GM23248 (cell line): ENCODE results near the gene CDK12.

Experiments used
- EZH2 ChIP-seq: fragments of 200-600 bp; sonication (generic); IDR thresholded peaks from 2 replicates; pipeline ENCODE4 v1.6.1; 2018; ENCODE audit warnings: antibody characterized with exemption, mild to moderate bottlenecking; ENCODE audit not compliant: insufficient read depth, poor library complexity, severe bottlenecking
- EZH2phosphoT487 ChIP-seq: fragments of 200-600 bp; sonication (generic); IDR thresholded peaks from 2 replicates; pipeline ENCODE4 v1.6.1; 2018; ENCODE audit warnings: antibody characterized with exemption, moderate library complexity, mild to moderate bottlenecking, low read depth; ENCODE audit not compliant: insufficient read depth

- no peak for TF ChIP-seq EZH2
- TF ChIP-seq EZH2phosphoT487 = no peak
Measured at GRCh38 chr17:39513915-39514314, 52.6 kb downstream of the CDK12 start.
